ENCODE data around the gene ZNF654. TPM values are rescaled to one million over a fixed set of nuclear protein-coding genes. Genes with fewer than 3 reads are reported as not detected.
"Not testable (repeated sequence)": the region's sequence is repeated elsewhere in the genome, so short reads cannot be mapped to it uniquely, and the experiment has no call there.

Gene ZNF654
- total RNA-seq, 4 donors from 2014 or later, result 16.1 to 49.1 (median 21.5) TPM

DNA sequence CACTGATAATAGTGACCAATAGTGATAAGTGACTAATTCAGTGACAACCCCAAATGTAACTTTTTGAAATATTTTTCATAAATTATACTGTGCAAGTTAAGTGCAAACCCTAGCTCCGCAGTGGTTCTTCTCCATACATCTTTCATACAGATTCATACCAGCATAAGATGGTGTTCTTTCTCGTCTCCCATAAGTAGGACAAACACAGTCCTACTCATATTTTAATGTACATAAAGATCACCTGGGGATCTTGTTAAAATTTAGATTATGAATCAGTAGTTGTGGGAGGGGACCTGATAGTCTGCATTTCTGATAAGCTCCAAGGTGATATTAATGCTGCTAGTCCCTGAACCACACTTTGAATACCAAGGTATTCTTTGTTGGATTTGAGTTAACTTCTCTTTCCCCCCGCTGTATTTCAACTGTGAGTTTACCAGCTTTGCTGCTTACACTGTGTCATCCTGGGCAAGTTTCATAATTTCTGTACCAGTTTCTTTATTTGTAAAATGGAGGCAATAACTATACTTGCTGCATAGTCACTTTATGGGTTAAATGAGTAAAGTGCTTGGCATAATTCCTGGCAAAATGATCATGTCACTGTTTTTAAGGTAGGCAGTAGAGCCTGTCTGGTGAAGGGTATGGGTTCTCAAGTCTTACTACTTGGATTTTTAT lies 56.0 kb downstream of the ZNF654 start:
- no peaks in the 10 kb centered on the region for H3K9me3 ChIP-seq
- TF ChIP-seq POLR2A (IDR thresholded peaks at IDR 0.05), result no peak
- TF ChIP-seq, protein P1, sequence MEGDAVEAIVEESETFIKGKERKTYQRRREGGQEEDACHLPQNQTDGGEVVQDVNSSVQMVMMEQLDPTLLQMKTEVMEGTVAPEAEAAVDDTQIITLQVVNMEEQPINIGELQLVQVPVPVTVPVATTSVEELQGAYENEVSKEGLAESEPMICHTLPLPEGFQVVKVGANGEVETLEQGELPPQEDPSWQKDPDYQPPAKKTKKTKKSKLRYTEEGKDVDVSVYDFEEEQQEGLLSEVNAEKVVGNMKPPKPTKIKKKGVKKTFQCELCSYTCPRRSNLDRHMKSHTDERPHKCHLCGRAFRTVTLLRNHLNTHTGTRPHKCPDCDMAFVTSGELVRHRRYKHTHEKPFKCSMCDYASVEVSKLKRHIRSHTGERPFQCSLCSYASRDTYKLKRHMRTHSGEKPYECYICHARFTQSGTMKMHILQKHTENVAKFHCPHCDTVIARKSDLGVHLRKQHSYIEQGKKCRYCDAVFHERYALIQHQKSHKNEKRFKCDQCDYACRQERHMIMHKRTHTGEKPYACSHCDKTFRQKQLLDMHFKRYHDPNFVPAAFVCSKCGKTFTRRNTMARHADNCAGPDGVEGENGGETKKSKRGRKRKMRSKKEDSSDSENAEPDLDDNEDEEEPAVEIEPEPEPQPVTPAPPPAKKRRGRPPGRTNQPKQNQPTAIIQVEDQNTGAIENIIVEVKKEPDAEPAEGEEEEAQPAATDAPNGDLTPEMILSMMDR (IDR thresholded peaks at IDR 0.05), result no peak
- H3K4me1 ChIP-seq, result no peaks in the 10 kb centered on the region
- DNase-seq, result no peak
- H3K27me3 ChIP-seq, result no peaks in the 10 kb centered on the region
- no peaks in the 10 kb centered on the region for H3K36me3 ChIP-seq
- intact Hi-C loops (cut with DNase I; ENCODE audit: low total_unique reads), result no loop called here
- no peak overlapping the region for H3K4me3 ChIP-seq
- H3K27ac ChIP-seq, result no peak overlapping the region

DNA sequence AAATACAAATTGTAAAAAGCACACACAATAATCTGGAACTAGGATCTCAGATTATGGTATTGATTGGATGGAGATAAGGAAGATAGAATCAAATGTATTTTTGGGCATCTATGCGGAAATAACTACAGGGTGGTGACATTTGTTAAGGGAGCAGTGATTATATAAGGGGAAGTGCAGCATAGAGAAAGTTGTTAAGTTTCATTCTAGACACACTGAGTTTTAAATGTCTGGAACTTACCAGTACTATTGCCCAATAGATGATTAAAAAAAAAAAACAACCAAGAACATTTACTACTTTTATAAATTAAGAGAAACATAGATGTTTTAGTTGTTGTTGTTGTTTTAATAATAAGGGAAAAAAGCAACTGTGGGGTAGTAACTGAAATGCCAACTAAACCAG lies 58.6 kb downstream of the ZNF654 start:
- no peak for DNase-seq
- Histone ChIP-seq H3K4me3 (no peak overlapping the region), H3K4me1 (no peaks in the 10 kb centered on the region), H3K27ac (no peak overlapping the region), H3K9me3 (no peaks in the 10 kb centered on the region), H3K27me3 (no peaks in the 10 kb centered on the region), H3K36me3 (no peaks in the 10 kb centered on the region)
- intact Hi-C loops (cut with DNase I; ENCODE audit: low total_unique reads), result no loop called here
- TF ChIP-seq, protein P1 (IDR thresholded peaks at IDR 0.05), result no peak
- TF ChIP-seq POLR2A (IDR thresholded peaks at IDR 0.05), result no peak

DNA sequence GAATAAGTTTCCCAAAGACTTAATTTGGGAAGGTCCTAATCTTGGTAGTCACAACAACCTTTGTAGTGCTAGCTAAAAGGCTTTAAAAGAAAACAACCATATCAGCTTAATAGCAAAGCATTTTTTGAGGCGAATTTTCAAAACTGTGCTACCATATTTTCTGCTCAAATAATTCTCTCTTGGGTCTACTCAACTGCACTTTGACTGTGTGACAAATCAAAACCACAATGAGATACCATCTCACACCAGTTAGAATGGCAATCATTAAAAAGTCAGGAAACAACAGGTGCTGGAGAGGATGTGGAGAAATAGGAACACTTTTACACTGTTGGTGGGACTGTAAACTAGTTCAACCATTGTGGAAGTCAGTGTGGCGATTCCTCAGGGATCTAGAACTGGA lies 59.5 kb downstream of the ZNF654 start:
- H3K4me1 ChIP-seq; H3K4me3 ChIP-seq; H3K27me3 ChIP-seq; DNase-seq; H3K27ac ChIP-seq; H3K9me3 ChIP-seq; H3K36me3 ChIP-seq; intact Hi-C loops (cut with DNase I; ENCODE audit: low total_unique reads): not testable (repeated sequence)

DNA sequence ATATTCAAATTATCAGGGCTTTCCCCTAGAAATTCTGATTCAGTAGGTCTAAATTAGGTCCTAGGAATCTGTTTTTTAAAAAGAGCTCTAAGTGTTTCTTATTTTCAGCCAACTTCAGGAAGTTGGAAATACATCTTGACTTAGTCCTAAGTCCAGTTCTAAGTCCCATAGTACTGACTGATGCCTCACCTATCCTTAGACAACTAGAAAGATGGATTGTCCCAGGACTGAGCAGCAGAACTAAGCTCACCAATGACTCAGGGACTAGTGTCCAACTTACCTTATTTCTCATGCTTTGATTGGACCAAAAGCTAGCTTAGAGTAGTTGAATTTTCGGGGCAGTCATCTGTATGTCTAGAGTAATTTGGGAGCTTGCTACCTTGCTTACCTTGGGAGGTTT lies 64.5 kb downstream of the ZNF654 start:
- intact Hi-C loops (cut with DNase I; ENCODE audit: low total_unique reads), result no loop called here

DNA sequence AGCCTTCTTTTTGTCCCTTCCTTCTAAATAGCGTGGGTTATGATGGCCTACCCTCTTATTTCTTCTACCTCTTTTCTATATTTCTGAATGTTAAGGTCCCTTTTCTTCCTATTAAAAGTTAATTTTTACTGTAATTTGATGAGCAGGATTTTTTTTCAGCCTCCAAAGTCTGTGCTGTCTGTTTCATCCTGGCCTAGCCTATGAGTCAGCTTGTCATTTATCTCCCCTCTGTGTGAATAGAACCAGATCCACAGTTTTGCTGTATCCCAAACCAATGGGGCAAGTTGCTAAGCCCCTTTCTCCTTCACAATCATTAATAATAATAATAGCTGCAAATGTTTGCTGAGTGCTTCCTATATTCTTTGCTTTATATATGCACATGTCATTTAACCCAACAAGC lies 72.6 kb downstream of the ZNF654 start:
- Histone ChIP-seq H3K36me3 (no peaks in the 10 kb centered on the region), H3K4me3 (no peak overlapping the region), H3K9me3 (no peaks in the 10 kb centered on the region), H3K27me3 (no peaks in the 10 kb centered on the region), H3K4me1 (no peaks in the 10 kb centered on the region), H3K27ac (no peak overlapping the region)
- intact Hi-C loops (cut with DNase I; ENCODE audit: low total_unique reads), result no loop called here
- no peak for TF ChIP-seq POLR2A (IDR thresholded peaks at IDR 0.05)
- TF ChIP-seq, protein P1 (IDR thresholded peaks at IDR 0.05), result no peak
- DNase-seq, result no peak

More for the DNA sequence above, 64.5 kb downstream of the ZNF654 start:
- no peak overlapping the region for H3K4me3 ChIP-seq
- no peak overlapping the region for H3K27ac ChIP-seq
- no peak for DNase-seq
- no peak for TF ChIP-seq POLR2A (IDR thresholded peaks at IDR 0.05)
- TF ChIP-seq, protein P1 (IDR thresholded peaks at IDR 0.05), result no peak
- no peaks in the 10 kb centered on the region for H3K27me3 ChIP-seq
- no peaks in the 10 kb centered on the region for H3K4me1 ChIP-seq
- H3K9me3 ChIP-seq, result no peaks in the 10 kb centered on the region
- no peaks in the 10 kb centered on the region for H3K36me3 ChIP-seq

DNA sequence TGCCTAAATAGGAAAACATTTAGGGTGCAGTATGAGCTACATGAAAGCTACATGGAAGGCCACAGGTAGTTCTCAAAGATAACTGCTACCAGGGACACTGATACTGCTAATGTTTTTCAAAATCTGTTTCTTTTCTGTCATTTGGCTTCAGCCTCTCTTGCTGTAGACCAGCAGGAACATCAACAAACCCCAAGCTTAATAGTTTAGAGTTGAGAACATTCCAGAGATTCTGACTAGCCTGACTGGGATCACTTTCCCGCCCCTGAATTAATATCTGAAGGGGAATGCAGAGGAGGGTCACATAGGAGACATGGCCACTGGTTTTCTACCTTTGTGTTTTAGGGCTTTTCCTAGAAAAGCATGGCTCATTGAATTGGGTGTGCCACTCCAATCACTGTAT lies 73.8 kb downstream of the ZNF654 start:
- H3K9me3 ChIP-seq, result no peaks in the 10 kb centered on the region
- H3K36me3 ChIP-seq, result no peaks in the 10 kb centered on the region
- intact Hi-C loops (cut with DNase I; ENCODE audit: low total_unique reads), result no loop called here
- DNase-seq, result no peak
- TF ChIP-seq, protein P1 (IDR thresholded peaks at IDR 0.05), result no peak
- TF ChIP-seq POLR2A (IDR thresholded peaks at IDR 0.05), result no peak
- H3K4me3 ChIP-seq, result no peak overlapping the region
- H3K27me3 ChIP-seq, result no peaks in the 10 kb centered on the region
- no peak overlapping the region for H3K27ac ChIP-seq
- H3K4me1 ChIP-seq, result no peaks in the 10 kb centered on the region

Measured in uterus (tissue), 4 donors.